ENCODE results near the gene NMUR1.

The NMUR1 gene

GRCh38 chr2:231483398-231484329 lies 46.6 kb downstream of the NMUR1 start:
- no peak for DNase-seq

DNA sequence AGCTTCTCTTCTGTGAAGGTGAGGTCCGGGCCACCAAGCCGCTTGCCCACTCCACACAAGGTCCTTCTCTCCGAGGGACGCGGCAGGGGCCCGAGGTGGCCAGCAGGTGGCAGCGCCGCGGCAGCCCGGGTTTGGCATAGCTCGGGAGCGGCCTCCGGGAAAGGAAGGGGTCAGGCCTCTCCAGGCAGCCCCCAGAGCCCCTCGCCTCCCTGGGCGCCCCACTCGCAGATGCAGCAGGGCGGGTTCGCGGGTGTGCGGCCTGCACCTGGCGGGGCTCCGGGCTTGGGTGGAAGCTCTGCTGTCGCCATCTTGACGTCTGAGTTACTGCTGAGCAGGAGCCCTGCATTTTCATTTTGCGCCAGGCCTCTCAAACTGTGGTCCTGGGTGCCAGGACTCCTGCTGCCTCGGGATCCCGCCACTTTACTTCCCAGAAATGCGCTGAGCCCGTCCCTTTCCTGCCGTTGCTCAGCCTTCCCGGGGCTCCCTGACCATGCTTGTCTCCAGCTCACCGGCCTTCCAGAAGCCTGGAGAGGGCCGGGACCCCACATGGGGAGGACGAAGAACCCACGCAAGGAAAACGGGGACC lies 47.3 kb downstream of the NMUR1 start:
- peak in 1 of 2 experiments; percentile 31 for DNase-seq

DNA sequence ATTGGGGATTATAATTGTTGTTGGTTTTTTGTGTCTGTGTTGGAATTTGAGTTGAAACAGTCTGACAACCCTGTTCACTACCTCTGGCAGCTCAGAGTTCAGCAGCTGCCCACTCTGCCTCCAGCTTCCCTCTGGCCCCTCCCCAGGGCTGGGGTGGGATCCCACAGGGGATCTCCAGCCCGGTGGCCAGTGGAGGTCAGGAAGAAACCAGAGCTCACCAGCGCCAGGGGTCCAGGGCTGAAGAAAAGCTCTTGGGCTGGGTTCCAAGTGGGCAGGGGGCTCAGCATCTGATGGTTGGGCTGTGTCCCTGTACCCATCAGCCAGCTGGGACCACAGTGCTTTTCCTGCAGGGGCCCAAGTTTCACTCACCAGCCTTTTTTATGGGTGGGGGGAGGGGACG lies 49.5 kb downstream of the NMUR1 start:
- no peak for DNase-seq

DNA sequence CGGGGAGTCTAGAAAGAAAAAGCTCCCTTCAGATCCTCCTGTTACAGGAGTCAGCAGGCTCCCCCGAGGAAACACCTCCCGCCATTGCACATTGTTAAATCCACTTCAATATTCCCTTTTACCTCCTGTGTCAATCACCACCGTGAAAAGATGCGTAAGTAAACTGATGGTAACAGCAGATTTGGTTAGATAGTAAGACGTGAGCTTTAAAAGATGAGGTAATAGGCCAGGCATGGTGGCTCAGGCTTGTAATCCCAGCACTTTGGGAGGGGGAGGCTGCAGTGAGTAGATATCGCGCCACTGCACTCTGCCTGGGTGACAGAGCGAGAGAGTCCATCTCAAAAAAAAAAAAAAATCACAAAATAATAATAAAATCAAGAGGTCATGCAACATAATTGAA lies 50.8 kb downstream of the NMUR1 start:
- DNase-seq, result no peak

GRCh38 chr2:231476920-231477319 lies 53.3 kb downstream of the NMUR1 start:
- DNase-seq, result no peak

DNA sequence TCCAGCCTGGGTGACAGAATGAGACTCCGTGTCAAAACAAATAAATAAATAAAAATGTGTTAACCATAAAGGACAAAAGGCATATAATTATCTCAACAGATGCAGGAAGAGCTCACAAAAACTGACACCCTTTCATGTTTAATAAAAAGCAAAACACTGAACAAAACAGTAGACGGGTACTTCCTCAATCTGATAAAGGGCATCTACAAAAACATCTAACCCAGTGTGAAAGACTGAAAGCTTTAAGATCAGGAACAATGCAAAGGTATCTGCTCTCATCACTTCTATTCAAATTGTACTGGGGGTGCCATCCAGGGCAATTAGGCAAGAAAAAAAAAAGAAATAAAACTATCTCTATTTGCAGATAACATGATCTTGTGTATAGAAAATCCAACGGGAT lies 54.3 kb downstream of the NMUR1 start:
- DNase-seq, result no peak

Measured in NCI-H187 (cell line).